Measurements from ENCODE around the gene PLEK.
"Not testable (repeated sequence)": the region's sequence is repeated elsewhere in the genome, so short reads cannot be mapped to it uniquely, and the experiment has no call there.

- TF ChIP-seq, protein P1, sequence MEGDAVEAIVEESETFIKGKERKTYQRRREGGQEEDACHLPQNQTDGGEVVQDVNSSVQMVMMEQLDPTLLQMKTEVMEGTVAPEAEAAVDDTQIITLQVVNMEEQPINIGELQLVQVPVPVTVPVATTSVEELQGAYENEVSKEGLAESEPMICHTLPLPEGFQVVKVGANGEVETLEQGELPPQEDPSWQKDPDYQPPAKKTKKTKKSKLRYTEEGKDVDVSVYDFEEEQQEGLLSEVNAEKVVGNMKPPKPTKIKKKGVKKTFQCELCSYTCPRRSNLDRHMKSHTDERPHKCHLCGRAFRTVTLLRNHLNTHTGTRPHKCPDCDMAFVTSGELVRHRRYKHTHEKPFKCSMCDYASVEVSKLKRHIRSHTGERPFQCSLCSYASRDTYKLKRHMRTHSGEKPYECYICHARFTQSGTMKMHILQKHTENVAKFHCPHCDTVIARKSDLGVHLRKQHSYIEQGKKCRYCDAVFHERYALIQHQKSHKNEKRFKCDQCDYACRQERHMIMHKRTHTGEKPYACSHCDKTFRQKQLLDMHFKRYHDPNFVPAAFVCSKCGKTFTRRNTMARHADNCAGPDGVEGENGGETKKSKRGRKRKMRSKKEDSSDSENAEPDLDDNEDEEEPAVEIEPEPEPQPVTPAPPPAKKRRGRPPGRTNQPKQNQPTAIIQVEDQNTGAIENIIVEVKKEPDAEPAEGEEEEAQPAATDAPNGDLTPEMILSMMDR (IDR thresholded peaks at IDR 0.05) = not testable (repeated sequence)
- not testable (repeated sequence) for TF ChIP-seq EZH2 (IDR thresholded peaks at IDR 0.05; ENCODE audit: borderline replicate concordance, insufficient read depth, low read depth, low read length, poor library complexity, severe bottlenecking)
Measured at GRCh38 chr2:68349091-68349490, 16.0 kb upstream of the PLEK start.
